NOMO-1 treated with DMSO at 0.1 percent for 48 hours (cell line): ENCODE results near the gene ZMYND8.

Experiments
- DNase-seq: peaks from one replicate; lab custom pipeline; 2025; ENCODE audit not compliant: unreplicated experiment; lab: John Stamatoyannopoulos, UW

ZMYND8 gene

GRCh38 chr20:47335251-47336128 is 21.0 kb downstream of the ZMYND8 start:
- no peak for DNase-seq

GRCh38 chr20:47334022-47334551 is 22.4 kb downstream of the ZMYND8 start:
- no peak for DNase-seq

- no peak for DNase-seq
These were observed 23.9 kb downstream of the ZMYND8 start for GRCh38 chr20:47332381-47333206.

GRCh38 chr20:47330933-47331708 is 25.4 kb downstream of the ZMYND8 start:
- DNase-seq, result no peak

GRCh38 chr20:47330071-47330470 is 26.4 kb downstream of the ZMYND8 start:
- DNase-seq, result no peak

- DNase-seq, result no peak
These were observed 28.4 kb downstream of the ZMYND8 start for GRCh38 chr20:47328129-47328528.

GRCh38 chr20:47327711-47328110 is 28.8 kb downstream of the ZMYND8 start:
- DNase-seq, result no peak

GRCh38 chr20:47326658-47327268 is 29.7 kb downstream of the ZMYND8 start:
- no peak for DNase-seq

- DNase-seq, result no peak
These were observed 31.3 kb downstream of the ZMYND8 start for GRCh38 chr20:47325242-47325641.

GRCh38 chr20:47320990-47321805 is 35.3 kb downstream of the ZMYND8 start:
- no peak for DNase-seq

- peak; percentile 14 for DNase-seq
These were observed 36.8 kb downstream of the ZMYND8 start for GRCh38 chr20:47319517-47320252.

GRCh38 chr20:47318586-47319516 is 37.6 kb downstream of the ZMYND8 start:
- peak; percentile 17 for DNase-seq

- DNase-seq, result peak; percentile 14
These were observed 38.4 kb downstream of the ZMYND8 start for GRCh38 chr20:47318027-47318585.

GRCh38 chr20:47317127-47317895 is 39.2 kb downstream of the ZMYND8 start:
- peak; percentile 56 for DNase-seq

- DNase-seq, result no peak
These were observed 39.7 kb downstream of the ZMYND8 start for GRCh38 chr20:47316776-47317126.

- DNase-seq, result no peak
These were observed 41.0 kb downstream of the ZMYND8 start for GRCh38 chr20:47315339-47316056.
